Transverse colon (tissue), 4 donors: Measurements from ENCODE around the gene JMJD1C. TPM values are rescaled to one million over a fixed set of nuclear protein-coding genes. Genes with fewer than 3 reads are reported as not detected.

Source experiments
- DNase-seq: peaks from one replicate; pipeline ENCODE4 v3.0.0-alpha.2; 2019
- H3K27ac ChIP-seq, 4 donors: fragments of 200-600 bp; sonication (generic); 2 replicates each; pipeline ENCODE4 v1.5.1; 2016 to 2018; ENCODE audit warnings: inconsistent platforms in 4 of 4
- H3K27me3 ChIP-seq: fragments of 200-600 bp; sonication (generic); 2 replicates; pipeline ENCODE4 v1.5.1; 2017; ENCODE audit warnings: inconsistent platforms
- H3K36me3 ChIP-seq, 4 donors: fragments of 200-600 bp; sonication (generic); 2 replicates each; pipeline ENCODE4 v1.5.1; 2017 to 2019; ENCODE audit warnings: inconsistent platforms in 4 of 4
- H3K4me1 ChIP-seq, 4 donors: fragments of 200-600 bp; sonication (generic); 2 replicates each; pipeline ENCODE4 v1.5.1; 2017 to 2020; ENCODE audit warnings: inconsistent platforms in 4 of 4
- H3K4me3 ChIP-seq, 4 donors: fragments of 200-600 bp; sonication (generic); 1 replicate in 1 of 4; 2 replicates in 3 of 4; pipeline versions ENCODE4 v1.5.1 to v1.6.1; 2017 to 2019; ENCODE audit warnings: inconsistent platforms in 4 of 4
- H3K9me3 ChIP-seq, 2 donors: fragments of 200-600 bp; sonication (generic); 2 replicates each; pipeline ENCODE4 v1.5.1; 2017 to 2019; ENCODE audit warnings: inconsistent platforms in 2 of 2
- EP300 ChIP-seq: sonication (generic); formaldehyde crosslinking; IDR thresholded peaks from one replicate; pipeline ENCODE4 v1.6.1; 2017; ENCODE audit warnings: antibody characterized with exemption, low read depth
- POLR2A ChIP-seq: fragments of 450-650 bp; IDR thresholded peaks from one replicate; pipeline ENCODE4 v1.6.1; 2016; ENCODE audit warnings: antibody characterized with exemption, mild to moderate bottlenecking, moderate library complexity
- POLR2AphosphoS5 ChIP-seq, 3 donors: sonication (generic); formaldehyde crosslinking; IDR thresholded peaks; one replicate each; pipeline ENCODE4 v1.6.1; 2016; ENCODE audit warnings: antibody characterized with exemption in 3 of 3
- WGBS, 2 donors: methylation state at CpG; one replicate each; pipeline ENCODE4 v1.1.5; 2018; ENCODE audit warnings: low coverage in 1 of 2; 5-methylcytosine and 5-hydroxymethylcytosine counted together
- in situ Hi-C, 4 donors: fragments of 200-750 bp; cut with MboI; loops; one replicate each; pipeline versions ENCODE4 v1.15.0 to v1.15.1; 2017; ENCODE audit warnings: low sequenced_read_pairs in 3 of 4, low pct_ligation_motif_present in 1 of 4, low pct_unique_long_range_greater_than_20kb in 1 of 4
- intact Hi-C: fragments of 100-400 bp; cut with DNase I; formaldehyde crosslinking; loops from one replicate; pipeline ENCODE4 v1.15.1; 2023; ENCODE audit warnings: low total_unique reads
- total RNA-seq, 4 donors: library from RNA; depleted of rRNA; stranded (reverse); fragments of >200 nt; gene quantifications; one replicate each; pipeline ENCODE4 v1.1.0, GENCODE V29; 2016
- TF ChIP-seq, protein P1 (sequence below), 5 experiments: fragments of 200-600 bp in 3 of 5; fragments of 450-650 bp in 2 of 5; sonication (generic) in 3 of 5; IDR thresholded peaks; 1 replicate in 2 of 5; 2 replicates in 3 of 5; pipeline ENCODE4 v1.5.1; 2016 to 2017; ENCODE audit warnings: antibody characterized with exemption in 5 of 5, inconsistent platforms in 3 of 5, mild to moderate bottlenecking in 2 of 5, moderate library complexity in 1 of 5

JMJD1C gene
- total RNA-seq, 4 donors from 2014 or later = 56.7 to 128 (median 78.9) TPM

DNA sequence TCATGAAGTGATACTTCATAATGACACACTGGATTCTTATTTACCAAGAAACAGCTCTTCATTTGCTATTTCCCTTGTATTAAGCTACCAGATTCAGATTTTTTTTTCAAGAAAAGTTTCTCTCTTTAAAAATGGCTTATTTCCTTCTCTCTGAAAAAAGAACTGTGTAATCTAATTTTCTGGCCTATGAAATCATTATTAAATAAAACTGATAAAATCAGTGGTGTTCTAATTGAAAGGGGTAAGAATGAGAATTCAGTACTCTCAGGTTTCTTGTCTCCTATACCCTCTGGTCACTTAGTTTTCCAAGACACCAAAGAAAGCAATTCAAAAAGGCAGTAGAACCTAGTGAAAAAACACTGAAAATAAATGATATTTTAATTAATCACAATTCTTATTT is 10.3 kb downstream of the JMJD1C start:
- no peaks in the 10 kb centered on the region for H3K27me3 ChIP-seq
- intact Hi-C loops = no loop called here
- TF ChIP-seq, protein P1, sequence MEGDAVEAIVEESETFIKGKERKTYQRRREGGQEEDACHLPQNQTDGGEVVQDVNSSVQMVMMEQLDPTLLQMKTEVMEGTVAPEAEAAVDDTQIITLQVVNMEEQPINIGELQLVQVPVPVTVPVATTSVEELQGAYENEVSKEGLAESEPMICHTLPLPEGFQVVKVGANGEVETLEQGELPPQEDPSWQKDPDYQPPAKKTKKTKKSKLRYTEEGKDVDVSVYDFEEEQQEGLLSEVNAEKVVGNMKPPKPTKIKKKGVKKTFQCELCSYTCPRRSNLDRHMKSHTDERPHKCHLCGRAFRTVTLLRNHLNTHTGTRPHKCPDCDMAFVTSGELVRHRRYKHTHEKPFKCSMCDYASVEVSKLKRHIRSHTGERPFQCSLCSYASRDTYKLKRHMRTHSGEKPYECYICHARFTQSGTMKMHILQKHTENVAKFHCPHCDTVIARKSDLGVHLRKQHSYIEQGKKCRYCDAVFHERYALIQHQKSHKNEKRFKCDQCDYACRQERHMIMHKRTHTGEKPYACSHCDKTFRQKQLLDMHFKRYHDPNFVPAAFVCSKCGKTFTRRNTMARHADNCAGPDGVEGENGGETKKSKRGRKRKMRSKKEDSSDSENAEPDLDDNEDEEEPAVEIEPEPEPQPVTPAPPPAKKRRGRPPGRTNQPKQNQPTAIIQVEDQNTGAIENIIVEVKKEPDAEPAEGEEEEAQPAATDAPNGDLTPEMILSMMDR (IDR thresholded peaks at IDR 0.05) = no peak
- no peak for TF ChIP-seq EP300
- no peak for TF ChIP-seq POLR2AphosphoS5 (IDR thresholded peaks at IDR 0.05)
- TF ChIP-seq POLR2A = no peak
- H3K27ac ChIP-seq = no peak overlapping the region
- no peak for DNase-seq
- in situ Hi-C loops = loop anchor here in 2 of 4 donors (25.0 kb wide), 1 partner anchor 243 kb away; no protein-coding TSS in a partner anchor
- H3K36me3 ChIP-seq = no peaks in the 10 kb centered on the region
- peaks cover 0 to 7% (median 0%) of the 10 kb centered on the region in 4 donors for H3K4me1 ChIP-seq
- H3K4me3 ChIP-seq = no peak overlapping the region
- H3K9me3 ChIP-seq = no peaks in the 10 kb centered on the region

DNA sequence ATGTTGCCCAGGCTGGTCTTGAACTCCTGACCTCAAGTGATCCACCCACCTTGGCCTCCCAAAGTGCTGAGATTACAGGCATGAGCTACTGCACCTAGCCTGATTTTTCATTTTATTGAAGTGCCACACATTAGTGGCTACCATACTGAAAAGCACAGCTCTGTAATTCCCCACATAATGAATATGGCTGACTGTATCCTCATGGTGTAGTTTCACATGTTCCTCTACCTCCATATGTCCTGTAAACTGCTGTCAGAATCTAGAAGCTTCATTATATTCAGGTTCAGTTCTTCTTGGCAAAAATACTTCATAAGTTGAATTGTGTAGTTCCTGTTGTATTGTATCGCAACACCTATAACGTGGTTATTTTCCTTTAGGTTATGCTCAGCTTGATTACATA is 11.1 kb downstream of the JMJD1C start:
- TF ChIP-seq POLR2AphosphoS5 (IDR thresholded peaks at IDR 0.05) (no peak), EP300 (no peak), POLR2A (no peak)
- TF ChIP-seq, protein P1 (IDR thresholded peaks at IDR 0.05) = no peak
- H3K27me3 ChIP-seq = no peaks in the 10 kb centered on the region
- H3K36me3 ChIP-seq = no peaks in the 10 kb centered on the region
- WGBS, 2 donors = 50% methylated on average over 2 of the region's 2 CpGs
- no peak for DNase-seq
- no peak overlapping the region for H3K4me3 ChIP-seq
- H3K27ac ChIP-seq = no peak overlapping the region
- H3K4me1 ChIP-seq = peaks cover 0 to 7% (median 0%) of the 10 kb centered on the region in 4 donors
- intact Hi-C loops = no loop called here
- in situ Hi-C loops = loop anchor here in 2 of 4 donors (25.0 kb wide), 1 partner anchor 242 kb away; no protein-coding TSS in a partner anchor
- H3K9me3 ChIP-seq = no peaks in the 10 kb centered on the region

DNA sequence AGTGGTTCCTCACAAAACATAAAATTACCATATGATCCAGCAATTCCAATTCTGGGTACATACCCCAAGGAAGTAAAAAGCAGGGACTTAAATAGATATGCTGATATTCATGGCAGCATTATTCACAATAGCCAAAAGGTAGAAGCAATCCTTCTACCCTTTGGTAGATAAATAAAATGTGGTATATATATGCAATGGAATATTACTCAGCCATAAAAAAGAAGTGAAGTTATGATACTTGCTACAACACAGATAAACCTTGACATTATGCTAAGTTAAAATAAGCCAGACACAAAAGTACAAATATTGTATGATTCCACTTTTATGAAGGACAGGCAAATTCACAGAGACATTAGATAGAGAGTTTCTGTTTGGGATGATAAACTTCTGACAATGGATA is 13.3 kb downstream of the JMJD1C start:
- H3K27me3 ChIP-seq = no peaks in the 10 kb centered on the region
- intact Hi-C loops (no loop called here), in situ Hi-C loops (loop anchor here in 2 of 4 donors (25.0 kb wide), 1 partner anchor 240 kb away; no protein-coding TSS in a partner anchor)
- H3K27ac ChIP-seq = no peak overlapping the region
- DNase-seq = no peak
- H3K4me1 ChIP-seq = peaks cover 0 to 7% (median 0%) of the 10 kb centered on the region in 4 donors
- no peaks in the 10 kb centered on the region for H3K9me3 ChIP-seq
- no peak overlapping the region for H3K4me3 ChIP-seq
- no peaks in the 10 kb centered on the region for H3K36me3 ChIP-seq
- TF ChIP-seq POLR2AphosphoS5 (IDR thresholded peaks at IDR 0.05) (no peak), POLR2A (no peak), EP300 (no peak)
- TF ChIP-seq, protein P1 (IDR thresholded peaks at IDR 0.05) = no peak

DNA sequence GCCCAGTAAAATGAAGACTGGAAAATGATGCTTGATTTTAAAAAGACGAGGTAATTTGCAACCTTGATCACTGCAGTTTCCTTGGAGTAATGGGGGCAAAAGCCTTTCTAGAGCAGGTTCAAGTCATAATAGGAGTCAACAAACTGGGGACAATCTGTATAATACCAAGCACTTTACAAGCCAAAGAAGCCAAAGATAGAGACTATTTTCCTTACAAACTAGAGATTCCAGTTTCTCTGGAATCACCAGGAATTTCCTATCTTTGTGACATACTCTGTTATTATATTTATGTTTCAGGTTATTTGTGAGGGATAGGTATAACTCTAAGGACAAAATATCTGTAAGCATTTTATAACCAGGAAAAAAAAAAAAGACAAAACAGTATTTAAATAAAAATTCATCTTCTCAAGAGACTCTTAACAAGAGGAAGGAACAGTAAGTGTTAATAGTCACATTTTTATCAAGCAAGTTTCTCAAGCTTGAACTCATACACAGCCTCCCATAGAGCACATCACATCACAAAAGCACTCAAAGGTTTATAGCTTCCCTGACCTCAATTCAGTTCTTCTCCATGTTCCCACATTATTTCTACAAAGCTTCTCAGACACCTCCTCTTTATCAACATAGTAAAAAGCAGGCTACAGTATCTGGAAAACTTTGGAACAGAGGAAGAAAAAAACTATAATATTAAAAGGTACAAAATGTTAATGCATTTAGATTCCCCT is 18.9 kb downstream of the JMJD1C start:
- Histone ChIP-seq H3K36me3 (no peaks in the 10 kb centered on the region), H3K4me3 (no peak overlapping the region), H3K27me3 (no peaks in the 10 kb centered on the region), H3K9me3 (no peaks in the 10 kb centered on the region), H3K4me1 (peaks cover 0 to 11% (median 0%) of the 10 kb centered on the region in 4 donors), H3K27ac (no peak overlapping the region)
- TF ChIP-seq EP300 (no peak), POLR2AphosphoS5 (IDR thresholded peaks at IDR 0.05) (no peak), POLR2A (no peak)
- TF ChIP-seq, protein P1 (IDR thresholded peaks at IDR 0.05) = no peak
- in situ Hi-C loops = no loop called here
- DNase-seq = no peak
- 100% methylated on average over 1 of the region's 1 CpG for WGBS, 2 donors
- intact Hi-C loops = no loop called here
